HG02571 (cell line): ENCODE results near the gene PANK4.

Experiments
- ATAC-seq: cut with Tn5 transposase; IDR thresholded peaks from one replicate; pipeline ENCODE4 v1.9.1; 2021; ENCODE audit warnings: mild to moderate bottlenecking, moderate library complexity; ENCODE audit not compliant: unreplicated experiment

The PANK4 gene

DNA sequence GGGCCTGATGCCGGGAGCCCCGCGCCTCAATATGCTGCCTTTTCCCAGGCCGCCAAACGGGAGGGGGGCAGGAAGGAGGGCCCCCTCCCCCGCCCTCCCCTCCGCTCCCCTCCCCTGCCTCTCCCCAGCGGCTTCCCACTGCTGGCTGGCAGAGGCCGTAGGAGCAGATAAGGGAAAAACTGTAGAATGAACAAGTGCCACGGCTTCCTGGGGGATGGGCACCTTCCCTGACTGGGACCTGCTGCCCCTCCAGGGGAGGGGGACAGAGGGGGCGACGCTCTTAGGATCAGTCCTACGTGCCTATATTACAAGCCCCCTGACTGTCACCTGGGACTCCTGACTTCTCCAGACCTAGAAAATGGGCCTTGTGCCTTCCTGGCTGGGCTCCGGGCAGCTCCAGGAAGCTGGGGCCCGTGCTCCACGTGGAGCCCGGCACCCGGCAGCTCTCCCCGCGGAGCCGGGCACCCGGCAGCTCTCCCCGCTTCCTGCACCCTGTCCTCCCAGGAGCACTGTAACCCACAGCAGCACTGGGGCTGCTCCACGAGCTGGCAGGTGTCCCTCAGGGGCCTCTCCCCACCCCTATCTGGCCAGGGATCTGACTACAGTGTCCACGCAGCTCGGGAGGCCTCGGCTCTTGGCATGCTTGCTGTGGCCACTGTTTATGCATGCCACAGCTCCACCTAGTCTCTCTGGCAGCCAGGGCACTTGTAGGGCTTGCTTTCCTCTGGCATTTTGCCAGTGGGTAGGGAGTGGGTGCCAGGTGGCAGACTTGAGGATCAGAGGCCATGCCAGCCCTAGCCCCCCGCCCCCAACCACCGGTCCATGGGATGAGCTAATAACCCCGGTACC lies 4.3 kb upstream of the PANK4 start:
- ATAC-seq, result no peak

- ATAC-seq, result no peak
Observed at GRCh38 chr1:2529784-2530512, 3.6 kb upstream of the PANK4 start, which contains the start of gene HES5. HES5 (minus strand) TSS chr1:2530263; CDS start chr1:2530164, 99 bp downstream.

GRCh38 chr1:2528966-2529783 lies 2.8 kb upstream of the PANK4 start:
- no peak for ATAC-seq

DNA sequence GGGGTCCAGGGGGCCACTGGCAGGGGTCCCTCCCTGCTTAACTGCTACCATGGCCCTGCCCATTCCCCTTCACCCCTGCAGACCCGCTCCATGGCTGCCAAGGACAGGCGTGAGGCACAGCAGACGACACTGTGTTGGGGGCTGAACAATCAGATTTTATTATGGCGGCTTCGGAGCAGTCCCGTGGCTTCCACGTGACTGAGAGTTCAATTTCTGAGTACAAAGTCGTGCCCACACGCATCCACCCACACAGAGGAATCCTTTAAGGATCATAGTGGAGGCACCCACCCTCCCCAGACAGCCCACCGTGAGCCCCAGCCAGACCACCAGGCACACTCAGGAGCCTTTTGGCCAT lies 2.2 kb upstream of the PANK4 start:
- ATAC-seq, result no peak

DNA sequence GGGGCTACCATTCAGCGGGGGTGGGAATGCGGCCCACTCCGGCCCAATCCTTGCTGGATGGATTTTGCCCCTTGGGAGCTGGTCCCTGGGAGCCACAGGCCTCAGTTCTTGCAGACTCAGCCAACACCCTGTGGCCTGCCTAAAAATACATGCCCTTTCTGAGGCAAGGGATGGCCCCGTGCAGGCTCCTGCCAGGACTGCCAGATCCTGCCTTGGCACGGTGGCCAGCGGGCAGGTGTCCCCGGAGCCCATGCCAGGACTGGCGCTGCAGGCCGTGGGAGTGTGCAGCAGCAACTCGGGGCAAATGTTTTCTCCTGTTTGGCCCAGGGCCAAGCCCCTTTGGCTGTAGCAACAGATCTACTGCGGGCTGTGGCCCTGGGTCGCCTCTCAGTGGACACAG lies 1.6 kb upstream of the PANK4 start:
- ATAC-seq, result no peak

DNA sequence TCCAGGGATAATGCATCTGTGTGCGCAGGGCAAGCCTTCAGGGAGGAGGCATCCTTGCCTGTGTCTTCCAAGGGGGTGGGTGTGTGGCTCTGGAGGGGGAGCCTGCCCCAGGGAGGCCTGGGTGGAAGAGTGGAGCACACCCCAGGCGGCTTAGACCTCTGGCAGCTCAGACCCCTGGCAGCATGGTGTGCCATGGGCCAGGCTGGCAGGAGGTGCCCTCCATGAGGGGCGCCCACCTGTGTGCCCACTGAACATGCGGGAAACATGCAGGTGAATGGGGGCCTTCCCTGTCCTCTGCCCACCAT lies 1.1 kb upstream of the PANK4 start:
- no peak for ATAC-seq

- ATAC-seq, result peak; percentile 25
Observed at GRCh38 chr1:2526824-2527555, 594 bp upstream of the PANK4 start.

GRCh38 chr1:2525572-2525919 lies 850 bp downstream of the PANK4 start:
- no peak for ATAC-seq

- no peak for ATAC-seq
Observed at GRCh38 chr1:2523891-2524609, 2.3 kb downstream of the PANK4 start.

DNA sequence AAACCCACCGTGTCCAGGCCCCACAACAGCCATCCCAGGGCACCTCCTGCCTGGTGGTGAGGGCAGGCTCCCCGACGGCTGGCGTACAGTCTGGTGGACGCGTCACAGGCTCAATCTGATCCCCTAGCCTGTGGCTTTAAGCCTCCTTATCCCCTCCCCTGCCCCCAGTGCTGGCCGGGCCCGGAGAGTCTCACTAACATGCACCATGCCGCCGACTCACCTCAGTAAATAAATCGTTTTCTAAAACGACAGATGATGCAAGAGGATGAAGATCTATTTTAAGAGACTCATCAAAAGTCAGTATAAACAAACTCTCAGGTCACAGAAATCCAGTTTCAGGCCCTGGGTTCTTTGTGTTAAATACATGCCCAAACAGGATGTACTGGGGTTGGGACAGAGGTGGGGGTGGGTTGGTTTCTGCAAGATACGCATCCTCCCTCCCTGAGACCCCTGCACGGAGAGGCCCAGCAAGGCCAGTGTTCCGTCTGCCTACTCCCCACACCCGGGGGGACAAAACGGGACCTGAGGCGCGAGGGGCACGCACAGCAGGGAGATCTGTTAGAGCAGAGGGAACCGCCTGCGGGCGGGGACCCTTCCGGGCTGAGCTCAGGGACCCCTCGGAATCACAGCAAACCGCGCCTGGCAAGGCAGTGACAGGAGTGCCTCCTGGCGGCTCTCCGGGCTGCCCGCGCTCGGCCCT lies 3.1 kb downstream of the PANK4 start:
- ATAC-seq, result no peak

GRCh38 chr1:2522230-2522629 lies 4.2 kb downstream of the PANK4 start:
- no peak for ATAC-seq

GRCh38 chr1:2520806-2521205 lies 5.6 kb downstream of the PANK4 start:
- ATAC-seq, result no peak

GRCh38 chr1:2520206-2520605 lies 6.2 kb downstream of the PANK4 start:
- ATAC-seq, result no peak

- no peak for ATAC-seq
Observed at GRCh38 chr1:2519729-2520128, 6.7 kb downstream of the PANK4 start.

DNA sequence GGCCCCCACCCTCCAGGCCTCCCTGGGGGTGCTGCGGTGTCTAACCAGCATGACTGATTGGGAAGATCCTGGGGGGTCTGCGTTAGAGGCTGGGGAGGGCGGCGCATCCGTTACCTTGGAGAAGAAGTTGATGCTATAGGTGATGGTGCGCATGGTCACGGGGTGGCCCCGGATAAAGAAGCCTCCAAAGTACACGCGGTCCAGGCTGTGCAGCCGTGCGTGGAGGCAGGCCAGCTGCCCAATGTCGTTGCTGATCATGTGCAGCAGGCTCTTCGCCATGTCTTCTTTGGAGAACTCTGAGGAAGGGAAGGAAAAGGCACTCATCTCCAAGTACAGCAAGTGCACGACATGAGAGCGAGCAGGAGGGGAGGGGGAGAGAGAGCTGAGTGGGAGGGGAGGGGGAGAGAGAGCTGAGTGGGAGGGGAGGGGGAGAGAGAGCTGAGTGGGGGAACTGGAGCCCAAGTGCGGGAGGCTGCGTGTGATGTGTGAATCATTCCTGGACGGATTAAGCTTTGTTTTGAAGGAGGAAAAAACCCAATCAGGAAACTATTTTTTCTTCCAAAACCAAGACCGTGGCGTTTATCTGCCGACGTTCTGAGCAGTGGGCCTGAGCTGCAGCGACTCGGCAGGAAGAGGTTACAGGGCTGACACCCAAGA lies 7.2 kb downstream of the PANK4 start:
- no peak for ATAC-seq

DNA sequence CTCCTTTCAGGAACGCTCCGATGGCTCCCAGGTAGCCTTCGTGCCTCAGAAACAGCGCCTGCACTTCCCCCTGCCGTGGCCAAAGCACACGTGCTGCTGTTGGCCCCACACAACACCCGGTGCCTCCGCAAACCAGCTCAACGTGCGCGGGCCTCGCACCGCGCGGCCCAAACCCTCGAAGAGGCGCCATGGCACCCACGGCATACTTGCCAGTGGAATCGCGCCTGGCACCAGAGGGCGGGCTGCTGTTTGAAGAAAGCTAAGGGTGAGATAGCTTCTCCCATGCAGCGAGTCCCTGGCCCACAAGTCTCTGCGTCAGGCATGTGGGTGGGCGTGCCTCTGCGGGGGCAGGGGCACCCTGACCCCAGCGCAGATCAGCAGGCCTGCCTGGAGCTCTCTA lies 7.9 kb downstream of the PANK4 start:
- no peak for ATAC-seq

DNA sequence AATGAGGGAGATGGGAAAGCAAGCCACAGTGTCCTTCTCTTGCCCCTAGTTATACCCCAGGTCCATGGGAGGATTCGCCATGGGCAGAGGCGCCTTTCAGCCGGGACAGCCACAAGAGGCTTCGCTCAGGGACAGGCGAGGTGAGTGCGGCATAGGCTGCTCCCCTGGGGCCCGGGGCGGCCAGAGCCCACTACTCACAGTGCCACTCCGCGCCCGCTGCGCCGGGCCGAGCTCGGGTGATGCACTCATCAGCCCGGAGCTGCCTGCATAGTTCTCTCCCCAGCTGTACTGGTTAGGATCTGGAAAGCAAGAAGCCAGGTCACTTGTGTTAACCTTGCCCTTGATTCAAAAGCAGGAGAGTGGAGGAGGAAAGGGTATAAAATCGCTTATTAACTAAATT lies 8.4 kb downstream of the PANK4 start:
- no peak for ATAC-seq

DNA sequence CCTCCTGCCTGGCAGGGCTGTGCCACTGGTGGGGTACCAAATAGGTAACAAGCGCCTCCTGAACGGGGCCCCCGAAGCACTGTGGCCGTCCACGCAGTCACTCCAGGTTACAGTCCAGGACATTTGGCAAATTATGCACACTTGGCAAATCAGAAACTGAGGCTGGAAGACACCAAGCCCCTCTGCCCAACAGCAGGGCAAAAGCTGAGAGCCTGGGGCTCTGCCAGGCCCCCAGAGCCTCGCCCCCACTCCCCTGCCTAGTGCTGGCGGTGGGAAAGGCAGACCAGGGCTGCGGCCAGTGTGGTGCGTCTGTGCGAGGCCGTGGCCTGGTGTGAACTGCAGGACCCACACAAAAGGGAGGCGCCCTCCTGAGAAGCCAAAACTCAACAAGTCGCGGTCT lies 9.4 kb downstream of the PANK4 start:
- no peak for ATAC-seq

GRCh38 chr1:2516124-2516523 lies 10.3 kb downstream of the PANK4 start:
- ATAC-seq, result no peak

- no peak for ATAC-seq
Observed at GRCh38 chr1:2515763-2516080, 10.7 kb downstream of the PANK4 start.
